HFFc6 (cell line): ENCODE results near the gene VGLL4. TPM values are rescaled to one million over a fixed set of nuclear protein-coding genes. Genes with fewer than 3 reads are reported as not detected.

Experiments
- DNase-seq: peaks from one replicate; pipeline ENCODE4 v3.0.0-alpha.2; 2018
- H3K27ac Mint-ChIP-seq: 2 replicates; pipeline ENCODE4 v1.8.0; 2020; ENCODE audit warnings: mild to moderate bottlenecking, mixed read lengths
- H3K27me3 Mint-ChIP-seq: 2 replicates; pipeline ENCODE4 v1.8.0; 2021; ENCODE audit warnings: mild to moderate bottlenecking, moderate library complexity, mixed read lengths; ENCODE audit not compliant: insufficient read depth
- H3K36me3 Mint-ChIP-seq: 2 replicates; pipeline ENCODE4 v1.8.0; 2021; ENCODE audit warnings: low read depth, mixed read lengths
- H3K4me1 Mint-ChIP-seq: 2 replicates; pipeline ENCODE4 v1.8.0; 2020; ENCODE audit warnings: low read depth, mixed read lengths
- H3K4me3 Mint-ChIP-seq: 2 replicates; pipeline ENCODE4 v1.8.0; 2020; ENCODE audit warnings: mild to moderate bottlenecking, moderate library complexity, mixed read lengths
- H3K9me3 Mint-ChIP-seq: 2 replicates; pipeline ENCODE4 v1.8.0; 2020; ENCODE audit warnings: mild to moderate bottlenecking, mixed read lengths
- total RNA-seq, 6 experiments: library from RNA; stranded (reverse); fragmentation: NEBNext Ultra II Directional; extraction: Animal tissue kit (Norgen Biotek cat#: 25700); gene quantifications; 2 replicates in 1 of 6; 3 replicates in 5 of 6; pipeline ENCODE4 v1.2.3, GENCODE V29; 2021
- TF ChIP-seq, protein P1 (sequence below): fragments of 200-600 bp; sonication (generic); IDR thresholded peaks from 2 replicates; pipeline ENCODE4 v1.5.0; 2021; ENCODE audit warnings: antibody characterized with exemption, mild to moderate bottlenecking

The VGLL4 gene
- total RNA-seq, 6 experiments from 2014 or later, result 31.6 to 42.2 (median 33.8) TPM

DNA sequence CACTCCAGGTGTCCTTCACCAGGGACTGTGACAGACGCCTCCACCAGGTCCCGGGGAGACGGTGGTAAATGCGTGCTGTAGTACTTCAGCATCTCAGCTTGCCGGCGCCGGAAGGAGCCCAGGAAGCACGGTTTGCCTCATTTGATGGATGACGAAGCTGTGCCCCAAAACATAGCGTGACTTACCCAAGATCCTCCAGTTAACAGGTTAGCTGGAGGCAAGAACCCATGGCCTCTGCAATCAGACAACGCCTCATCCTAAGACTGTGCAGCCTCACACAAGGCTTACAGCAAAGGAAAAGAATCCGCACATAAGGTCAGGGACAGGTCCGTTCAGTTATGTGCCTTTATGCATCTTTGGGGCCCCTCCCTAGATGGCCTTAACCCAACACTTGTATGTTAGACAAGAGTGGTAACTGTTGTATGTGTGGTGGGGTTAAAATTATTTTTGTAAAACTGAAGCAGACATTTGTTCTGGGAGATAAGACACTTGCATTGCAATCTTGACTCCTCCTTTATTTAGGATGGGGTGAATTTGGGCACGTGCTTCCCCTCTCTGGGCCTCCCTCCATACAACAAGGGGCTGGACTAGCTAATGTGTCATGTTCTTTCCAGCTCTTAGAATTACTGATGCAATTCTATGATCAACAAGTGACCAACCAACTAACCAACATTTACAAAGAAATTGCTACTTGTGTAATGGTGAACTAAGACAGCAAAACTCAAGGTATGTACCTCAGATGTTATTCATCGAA lies 39.4 kb downstream of the VGLL4 start:
- Mint-ChIP-seq H3K9me3 (no peaks in the 10 kb centered on the region), H3K4me1 (peaks cover 95% of the 10 kb centered on the region), H3K27ac (peak overlapping the region; percentile 99), H3K36me3 (peaks cover 38% of the 10 kb centered on the region), H3K27me3 (peaks cover 6% of the 10 kb centered on the region; the same call in 1 of the 2 replicates), H3K4me3 (peak overlapping the region; percentile 78)
- TF ChIP-seq, protein P1, sequence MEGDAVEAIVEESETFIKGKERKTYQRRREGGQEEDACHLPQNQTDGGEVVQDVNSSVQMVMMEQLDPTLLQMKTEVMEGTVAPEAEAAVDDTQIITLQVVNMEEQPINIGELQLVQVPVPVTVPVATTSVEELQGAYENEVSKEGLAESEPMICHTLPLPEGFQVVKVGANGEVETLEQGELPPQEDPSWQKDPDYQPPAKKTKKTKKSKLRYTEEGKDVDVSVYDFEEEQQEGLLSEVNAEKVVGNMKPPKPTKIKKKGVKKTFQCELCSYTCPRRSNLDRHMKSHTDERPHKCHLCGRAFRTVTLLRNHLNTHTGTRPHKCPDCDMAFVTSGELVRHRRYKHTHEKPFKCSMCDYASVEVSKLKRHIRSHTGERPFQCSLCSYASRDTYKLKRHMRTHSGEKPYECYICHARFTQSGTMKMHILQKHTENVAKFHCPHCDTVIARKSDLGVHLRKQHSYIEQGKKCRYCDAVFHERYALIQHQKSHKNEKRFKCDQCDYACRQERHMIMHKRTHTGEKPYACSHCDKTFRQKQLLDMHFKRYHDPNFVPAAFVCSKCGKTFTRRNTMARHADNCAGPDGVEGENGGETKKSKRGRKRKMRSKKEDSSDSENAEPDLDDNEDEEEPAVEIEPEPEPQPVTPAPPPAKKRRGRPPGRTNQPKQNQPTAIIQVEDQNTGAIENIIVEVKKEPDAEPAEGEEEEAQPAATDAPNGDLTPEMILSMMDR, result no peak
- DNase-seq, result peak; percentile 68

DNA sequence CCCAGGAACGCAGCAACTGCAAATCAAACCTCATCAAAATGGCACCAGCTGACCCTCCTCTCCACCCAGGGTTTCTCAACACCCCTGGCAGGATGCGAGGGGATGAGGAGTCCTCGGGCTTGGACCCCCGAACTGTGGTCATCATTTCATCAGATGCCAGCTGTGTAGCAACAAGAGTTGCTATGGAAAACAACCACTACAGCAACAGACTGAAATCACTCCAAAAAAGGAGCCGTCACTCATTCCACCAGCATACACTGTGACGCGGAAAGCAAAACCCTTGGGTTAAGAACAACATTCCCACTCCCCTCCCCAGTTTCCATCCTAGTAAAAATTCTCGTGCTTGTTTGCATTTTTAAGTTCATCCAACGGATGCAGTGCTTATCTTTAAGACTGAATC lies 40.1 kb downstream of the VGLL4 start:
- Mint-ChIP-seq H3K27me3 (peaks cover 6% of the 10 kb centered on the region; the same call in 1 of the 2 replicates), H3K27ac (peak overlapping the region; percentile 99), H3K4me3 (peak overlapping the region; percentile 78), H3K4me1 (peaks cover 94% of the 10 kb centered on the region), H3K36me3 (peaks cover 38% of the 10 kb centered on the region), H3K9me3 (no peaks in the 10 kb centered on the region)
- TF ChIP-seq, protein P1, result no peak
- peak; percentile 76 for DNase-seq

DNA sequence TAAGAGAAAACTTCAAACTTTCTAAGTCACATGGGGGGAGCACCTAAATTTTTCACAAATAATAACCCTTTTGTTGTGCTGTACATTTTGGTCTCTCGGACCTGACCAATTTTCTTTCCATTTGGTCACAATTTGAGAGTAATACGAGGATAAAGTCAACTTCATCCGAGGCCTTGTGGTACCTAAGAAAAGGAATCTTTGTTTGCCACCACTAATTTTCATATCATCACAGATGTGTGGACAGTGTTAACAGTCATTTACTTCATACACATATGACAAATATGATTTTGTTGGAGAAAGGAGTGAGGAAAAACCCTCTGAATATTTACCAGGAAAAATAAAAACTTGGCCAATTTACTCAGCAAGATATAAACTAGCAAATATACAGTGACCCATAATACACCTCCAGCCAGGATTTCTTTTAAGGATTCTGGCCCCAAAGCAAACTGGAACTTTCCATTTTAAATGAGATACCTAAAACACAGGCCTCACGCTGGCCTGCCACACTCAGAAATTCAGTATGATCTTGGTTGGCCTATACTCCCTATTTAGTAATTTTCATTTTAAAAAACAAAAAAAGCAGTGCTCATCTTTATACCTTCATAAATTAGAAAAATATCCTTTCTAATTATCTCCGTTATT lies 40.7 kb downstream of the VGLL4 start:
- peak overlapping the region; percentile 78 for H3K4me3 Mint-ChIP-seq
- no peaks in the 10 kb centered on the region; the same call in 1 of the 2 replicates for H3K9me3 Mint-ChIP-seq
- H3K27ac Mint-ChIP-seq, result peak overlapping the region; percentile 99
- TF ChIP-seq, protein P1, result no peak
- peaks cover 45% of the 10 kb centered on the region for H3K36me3 Mint-ChIP-seq
- DNase-seq, result no peak
- peaks cover 6% of the 10 kb centered on the region; the same call in 1 of the 2 replicates for H3K27me3 Mint-ChIP-seq
- peaks cover 94% of the 10 kb centered on the region for H3K4me1 Mint-ChIP-seq

DNA sequence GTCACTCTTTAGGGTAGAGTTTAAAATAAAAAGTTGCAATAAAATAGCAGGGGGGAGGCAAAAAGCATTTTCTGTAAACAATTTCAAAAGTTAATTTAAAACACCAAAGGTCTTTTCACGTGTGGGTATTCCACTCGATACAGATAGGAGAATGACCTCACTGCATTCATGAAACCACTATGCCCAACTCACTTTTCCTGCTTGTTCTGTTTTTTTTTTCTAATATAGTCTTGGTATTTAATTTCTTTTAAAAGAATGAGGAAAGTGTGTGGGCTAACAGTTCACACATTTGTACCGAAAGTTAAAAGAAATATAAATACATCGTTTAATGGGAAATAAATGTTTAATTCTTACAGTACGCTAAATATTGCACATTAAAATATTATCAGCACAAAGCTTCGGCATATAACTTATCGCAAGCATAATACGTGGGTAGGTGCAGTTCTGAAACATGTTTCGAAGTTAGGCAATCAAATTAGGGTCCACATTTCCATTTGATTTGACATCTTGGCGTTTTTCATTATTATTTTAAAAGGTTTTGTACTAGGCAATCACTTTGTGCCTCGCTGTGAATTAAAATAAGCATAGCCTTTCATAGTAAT lies 41.4 kb downstream of the VGLL4 start:
- H3K4me1 Mint-ChIP-seq, result peaks cover 94% of the 10 kb centered on the region
- peak overlapping the region; percentile 99 for H3K27ac Mint-ChIP-seq
- H3K27me3 Mint-ChIP-seq, result peaks cover 6% of the 10 kb centered on the region; the same call in 1 of the 2 replicates
- peaks cover 50% of the 10 kb centered on the region for H3K36me3 Mint-ChIP-seq
- DNase-seq, result no peak
- no peaks in the 10 kb centered on the region; the same call in 1 of the 2 replicates for H3K9me3 Mint-ChIP-seq
- peak overlapping the region; percentile 81 for H3K4me3 Mint-ChIP-seq
- TF ChIP-seq, protein P1, result no peak

DNA sequence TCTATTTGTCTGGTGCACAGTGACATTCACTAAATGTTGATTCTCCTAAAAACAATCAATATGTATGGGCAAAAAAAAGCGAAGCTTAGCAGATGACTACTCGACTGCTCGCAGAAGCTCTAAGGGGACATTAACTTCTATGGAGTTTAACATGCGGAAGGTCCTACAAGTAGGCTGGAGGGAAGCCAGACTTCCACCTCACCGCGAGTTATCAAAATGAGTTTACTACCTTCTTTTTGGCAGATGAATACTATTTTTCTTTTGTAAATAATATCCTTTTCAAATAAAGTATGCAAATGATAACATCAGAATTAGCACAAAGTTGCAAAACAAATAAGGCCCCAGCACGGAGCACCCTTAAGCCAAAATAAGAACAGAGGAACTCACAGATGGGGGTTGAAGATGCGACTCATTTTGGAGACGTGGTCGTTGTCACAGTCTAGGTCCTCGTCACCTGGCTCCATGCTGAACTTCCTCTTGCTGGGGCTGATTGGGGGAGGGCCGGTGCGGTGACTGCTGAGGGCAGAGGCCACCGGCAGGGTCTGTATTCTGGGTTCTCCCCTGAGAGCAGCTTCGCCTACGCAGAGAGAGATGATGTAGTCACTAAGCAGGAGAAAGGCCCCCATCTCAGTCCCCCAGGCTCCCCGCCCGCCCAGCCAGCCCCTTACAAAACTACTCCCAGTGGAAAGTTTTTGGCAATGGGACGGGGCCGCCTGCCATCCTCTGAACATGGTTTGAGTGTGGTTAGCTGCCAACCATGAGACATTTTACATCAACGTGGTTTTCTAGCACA lies 42.1 kb downstream of the VGLL4 start:
- H3K27ac Mint-ChIP-seq, result peak overlapping the region; percentile 99
- no peaks in the 10 kb centered on the region; the same call in 1 of the 2 replicates for H3K9me3 Mint-ChIP-seq
- peaks cover 6% of the 10 kb centered on the region; the same call in 1 of the 2 replicates for H3K27me3 Mint-ChIP-seq
- DNase-seq, result no peak
- peaks cover 94% of the 10 kb centered on the region for H3K4me1 Mint-ChIP-seq
- H3K4me3 Mint-ChIP-seq, result peak overlapping the region; percentile 81
- H3K36me3 Mint-ChIP-seq, result peaks cover 50% of the 10 kb centered on the region
- TF ChIP-seq, protein P1, result no peak
